NCI-H2196 treated with DMSO at 0.1 percent for 48 hours (cell line): ENCODE measurements around the gene HSD11B1.

Source experiments
- DNase-seq: peaks from one replicate; lab custom pipeline; 2025; ENCODE audit not compliant: unreplicated experiment; lab: John Stamatoyannopoulos, UW

The HSD11B1 gene

GRCh38 chr1:209751627-209752231 lies 47.1 kb downstream of the HSD11B1 start:
- no peak for DNase-seq

DNA sequence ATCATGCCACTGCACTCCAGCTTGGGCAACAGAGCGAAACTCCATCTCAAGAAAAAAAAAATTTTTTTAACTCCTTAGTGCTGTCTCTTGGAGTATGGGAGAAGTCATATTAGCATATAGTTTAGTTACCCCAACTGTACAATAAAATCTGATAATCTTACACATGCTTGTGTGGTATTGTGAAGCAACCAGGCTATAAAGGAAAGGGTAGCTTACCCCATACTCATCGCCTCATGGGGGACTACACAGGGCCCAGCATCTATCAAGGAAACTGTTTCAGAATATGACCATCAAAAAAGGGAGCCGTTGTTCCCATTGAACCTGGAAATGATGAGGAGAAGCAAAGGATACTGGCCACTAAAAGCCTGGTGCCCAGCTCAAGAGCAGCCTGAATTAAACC lies 48.2 kb downstream of the HSD11B1 start:
- DNase-seq: no peak

DNA sequence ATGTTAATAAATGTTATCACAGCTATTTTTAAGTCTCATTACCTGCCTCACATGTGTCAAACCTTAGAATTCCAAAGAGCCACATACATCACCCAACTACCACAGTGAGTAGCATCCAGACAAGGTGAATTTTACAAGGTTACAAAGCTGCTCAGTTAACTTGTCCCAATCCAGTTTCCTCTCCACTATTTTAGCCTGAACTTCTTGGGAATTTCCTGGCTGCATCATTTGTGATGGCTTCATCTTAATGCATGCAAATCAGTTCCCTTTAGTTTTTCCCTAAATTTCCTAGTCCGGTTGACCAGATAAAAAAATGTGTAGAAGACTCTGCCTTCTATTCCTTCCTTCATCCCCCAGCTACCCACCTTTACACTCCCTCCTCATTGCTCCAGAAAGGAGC lies 50.6 kb downstream of the HSD11B1 start:
- DNase-seq: no peak

DNA sequence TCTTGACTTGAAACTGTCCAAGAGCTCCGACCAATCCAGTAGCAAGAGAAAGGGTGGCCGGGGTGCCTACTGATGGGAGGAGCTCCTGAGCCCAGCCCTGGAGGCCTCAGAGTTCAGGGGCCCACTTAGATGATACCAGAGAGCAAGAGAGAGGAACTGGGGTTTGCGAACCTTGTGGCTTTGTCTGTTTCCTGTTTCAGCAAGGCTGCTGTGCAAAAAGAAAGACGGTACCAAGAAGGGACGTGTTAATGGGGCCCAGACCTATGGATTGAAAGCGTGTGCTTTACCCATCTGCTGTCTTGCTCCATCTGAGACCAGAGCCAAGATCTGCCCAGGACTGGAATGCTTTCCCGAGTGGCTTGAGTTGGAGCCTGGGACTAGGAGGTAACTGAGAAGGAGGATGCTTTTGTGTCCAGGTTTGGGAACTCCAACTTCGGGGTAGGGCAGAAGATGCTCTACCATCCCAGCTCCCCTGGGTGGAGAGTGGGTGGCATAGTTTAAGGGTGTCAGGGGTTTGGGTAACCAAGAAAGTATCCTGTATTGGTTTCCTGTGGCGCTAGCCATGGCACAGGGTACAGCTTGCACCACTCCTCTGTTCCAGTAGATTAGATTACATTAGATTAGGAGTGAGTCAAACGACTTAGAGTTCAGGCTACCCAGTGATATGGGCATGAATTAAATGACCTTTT lies 51.4 kb downstream of the HSD11B1 start, which contains the start of gene TRAF3IP3:
TRAF3IP3 (plus strand) TSS at position 128 of the 689 bp plus-strand sequence. CDS start 3,987 bp downstream, outside the sequence.
- DNase-seq: no peak

DNA sequence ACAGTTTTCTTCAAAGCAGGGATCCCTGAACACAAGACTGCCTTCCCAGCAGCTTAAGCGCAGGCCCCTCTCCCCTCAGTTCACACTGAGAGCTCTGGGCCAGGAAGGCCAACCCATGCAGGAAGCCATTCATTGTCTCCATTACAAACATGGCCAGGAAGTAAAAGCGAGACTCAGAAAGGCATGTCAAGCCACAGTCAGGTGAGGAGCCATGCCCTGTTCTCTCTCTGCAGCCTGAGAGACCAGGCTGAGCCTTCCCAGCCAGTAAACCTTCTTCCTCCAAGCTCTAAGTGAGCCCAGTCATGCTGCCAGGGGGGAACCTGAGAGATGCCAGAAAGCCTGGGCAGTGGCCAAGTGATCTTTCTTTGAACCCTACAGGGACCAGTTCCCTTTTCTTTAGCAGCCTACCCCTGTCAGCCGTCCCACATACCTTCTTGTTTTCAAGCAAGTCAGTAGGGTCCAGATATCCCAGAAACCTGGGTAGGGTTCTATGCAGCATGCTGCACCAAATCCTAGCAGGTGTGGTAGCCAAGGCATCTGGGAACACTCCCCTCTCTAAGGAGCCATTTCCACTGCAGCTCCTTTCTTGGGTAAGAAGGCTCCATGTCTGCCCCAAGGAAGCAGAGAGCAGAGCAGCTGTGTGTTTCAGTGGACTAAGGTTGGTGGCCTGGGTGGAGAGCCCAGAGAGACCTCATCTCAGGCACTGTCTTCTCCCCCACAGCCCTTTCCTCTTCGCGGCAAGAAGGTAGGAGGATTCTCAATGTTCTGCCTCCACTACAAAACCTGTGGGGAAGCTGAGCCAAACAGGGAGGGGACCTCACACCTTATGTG lies 52.2 kb downstream of the HSD11B1 start:
- no peak for DNase-seq

GRCh38 chr1:209758400-209758799 lies 53.8 kb downstream of the HSD11B1 start:
- DNase-seq: no peak

- no peak for DNase-seq
Observed at GRCh38 chr1:209759829-209760359, 55.2 kb downstream of the HSD11B1 start.

GRCh38 chr1:209761011-209761635 lies 56.5 kb downstream of the HSD11B1 start:
- DNase-seq: no peak

DNA sequence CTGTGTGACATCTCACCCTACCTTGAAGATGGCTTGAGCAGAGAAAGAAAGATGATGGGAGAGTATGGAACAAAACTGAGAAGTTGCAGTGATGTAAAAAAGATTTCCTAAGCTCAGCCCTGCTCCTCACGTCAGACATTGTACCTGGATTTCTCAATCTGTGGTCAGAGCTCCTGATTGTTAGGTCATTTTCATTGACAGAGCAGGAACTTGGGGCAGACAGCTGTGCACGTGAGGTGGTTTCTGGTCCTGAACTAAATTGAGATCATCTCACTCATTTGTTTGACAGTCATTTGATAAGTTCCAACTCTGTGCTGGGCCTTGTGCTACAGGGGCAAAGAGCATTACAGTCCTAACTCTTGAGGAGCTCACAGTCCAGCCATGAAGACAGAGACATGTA lies 61.4 kb downstream of the HSD11B1 start:
- DNase-seq: no peak

DNA sequence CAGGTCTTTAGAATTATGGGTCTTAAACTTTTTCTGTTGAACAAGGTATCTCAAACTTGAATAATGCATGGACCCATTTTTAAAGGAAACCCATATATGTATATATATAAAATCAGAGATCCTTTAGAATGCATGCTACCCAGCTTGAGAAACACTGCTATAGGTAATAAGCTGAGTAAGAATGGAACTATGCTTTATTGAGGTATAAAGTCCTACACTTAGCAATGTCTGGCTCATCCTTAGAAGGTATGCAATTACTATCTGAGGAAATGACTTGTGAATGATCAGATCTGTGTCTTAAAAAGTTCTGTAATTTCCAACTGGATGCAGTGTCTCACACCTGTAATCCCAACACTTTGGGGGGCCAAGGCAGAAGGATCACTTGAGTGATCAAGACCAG lies 62.5 kb downstream of the HSD11B1 start:
- no peak for DNase-seq

- no peak for DNase-seq
Observed at GRCh38 chr1:209767706-209768105, 63.1 kb downstream of the HSD11B1 start.

DNA sequence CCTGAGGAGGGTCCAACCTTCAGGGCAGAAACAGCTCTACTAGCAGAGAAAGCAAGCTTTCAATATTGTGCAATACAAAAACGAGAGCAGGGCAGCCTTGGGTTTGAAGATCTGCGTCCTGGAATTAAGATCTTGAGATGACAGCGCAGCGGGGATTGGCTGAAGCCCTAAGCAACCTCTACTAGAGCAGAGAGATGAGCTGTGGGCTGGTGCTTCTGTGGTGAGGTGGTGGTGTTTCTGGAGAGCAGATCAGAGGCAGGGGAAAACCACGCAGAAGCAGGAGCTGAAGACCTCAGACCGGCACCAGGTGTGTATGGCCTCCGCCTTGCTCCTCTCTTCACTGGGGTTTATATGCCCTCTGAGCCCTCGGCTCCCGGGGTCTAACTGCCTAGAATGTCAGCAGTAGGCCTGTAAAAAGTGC lies 63.7 kb downstream of the HSD11B1 start:
- no peak for DNase-seq

DNA sequence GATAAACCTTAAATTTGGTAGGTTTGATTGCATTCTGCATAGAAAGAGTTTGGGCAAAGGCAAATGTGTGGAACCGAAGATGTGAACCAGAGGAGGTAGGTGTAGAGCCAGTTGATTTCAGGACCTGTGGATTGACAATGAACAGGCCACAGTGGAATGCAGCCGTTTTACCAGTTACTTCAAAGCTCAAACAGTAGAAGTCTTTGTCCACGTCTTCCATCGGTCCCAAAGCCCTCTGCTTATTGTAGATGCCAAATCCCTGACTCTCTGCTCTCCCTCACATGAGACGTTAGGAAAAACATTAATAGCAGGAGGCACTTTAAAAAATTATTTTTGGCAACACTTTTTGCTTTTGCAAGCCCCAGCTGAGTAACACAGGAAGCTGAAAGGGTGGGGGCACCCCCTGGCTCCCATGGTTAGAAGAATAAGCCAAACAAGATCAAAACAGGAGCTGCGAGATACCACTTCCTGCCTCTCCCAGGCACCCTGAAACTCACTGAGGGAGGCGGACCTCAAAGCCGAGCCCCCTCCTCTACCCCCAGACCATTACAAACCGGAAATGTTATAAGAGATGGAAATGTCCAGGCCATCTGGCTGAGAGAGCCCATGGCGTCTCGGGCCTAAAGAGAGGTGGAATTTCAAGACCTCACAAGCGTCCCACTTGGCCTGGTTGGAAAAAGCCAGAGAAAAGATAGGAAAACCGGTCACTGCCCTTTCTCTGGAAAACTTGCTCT lies 64.7 kb downstream of the HSD11B1 start:
- DNase-seq: no peak

GRCh38 chr1:209769971-209770370 lies 65.3 kb downstream of the HSD11B1 start:
- no peak for DNase-seq

GRCh38 chr1:209770636-209771415 lies 66.2 kb downstream of the HSD11B1 start:
- DNase-seq: no peak

DNA sequence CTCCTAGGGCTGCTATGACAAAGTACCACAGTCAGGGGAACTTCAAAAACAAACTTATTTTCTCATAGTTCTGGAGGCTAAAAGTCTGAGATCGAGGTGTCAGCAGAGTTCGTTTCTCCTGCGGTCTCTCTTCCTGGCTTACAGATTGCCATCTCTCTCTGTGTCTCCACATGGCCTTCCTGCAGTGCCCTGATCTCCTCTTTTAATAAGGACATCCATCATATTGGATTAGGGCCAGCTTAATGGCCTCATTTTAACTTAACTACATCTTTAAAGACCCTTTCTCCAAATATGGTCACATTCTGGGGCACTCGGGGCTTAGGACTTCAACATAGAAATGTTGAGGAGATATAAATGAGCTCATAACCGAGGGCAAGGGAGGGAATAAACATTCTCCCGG lies 67.5 kb downstream of the HSD11B1 start:
- DNase-seq: no peak

- DNase-seq: no peak
Observed at GRCh38 chr1:209774592-209774991, 69.9 kb downstream of the HSD11B1 start.

DNA sequence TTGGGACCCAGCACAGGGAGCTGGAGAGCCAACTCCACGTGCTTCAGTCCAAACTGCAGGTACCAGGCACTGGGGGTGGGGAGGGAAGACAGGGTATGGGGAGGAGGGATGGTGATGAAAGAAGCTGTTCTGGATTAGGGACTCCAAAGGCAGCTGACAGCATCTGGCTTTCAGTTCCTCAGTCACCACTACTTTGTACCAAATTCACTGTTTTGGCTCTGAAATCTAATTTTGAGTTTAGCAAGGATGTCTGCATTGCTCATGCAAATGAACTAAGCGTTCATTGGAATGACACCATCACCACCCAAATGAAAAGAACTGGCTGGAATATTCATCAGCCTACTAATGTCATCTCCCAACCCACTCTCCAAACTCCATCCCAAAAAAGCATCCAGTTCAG lies 71.0 kb downstream of the HSD11B1 start:
- DNase-seq: no peak

GRCh38 chr1:209777587-209777986 lies 72.9 kb downstream of the HSD11B1 start:
- DNase-seq: no peak

DNA sequence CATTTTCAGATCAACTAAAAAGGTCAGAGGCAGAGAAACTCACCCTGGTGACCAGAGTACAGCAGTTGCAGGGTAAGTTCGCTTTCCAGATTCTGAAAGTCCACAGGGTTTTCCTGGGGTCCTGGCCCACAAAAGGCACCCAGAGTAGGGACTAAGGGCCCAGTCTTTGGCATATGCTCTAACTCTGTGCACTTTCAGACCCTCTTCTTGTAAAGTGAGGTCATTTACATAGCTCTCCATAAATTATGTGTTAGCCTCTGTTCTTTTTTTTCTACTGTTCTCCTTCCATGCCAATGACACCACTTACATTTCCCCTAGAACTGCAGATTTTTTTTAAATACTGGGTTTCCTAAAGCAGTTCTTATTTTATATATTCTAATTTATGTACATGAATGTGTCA lies 73.5 kb downstream of the HSD11B1 start:
- no peak for DNase-seq
